ENCODE results near the gene HSD17B2. TPM values are rescaled to one million over a fixed set of nuclear protein-coding genes. Genes with fewer than 3 reads are reported as not detected.
A peak's percentile ranks its signal among the peaks of the same experiment; 100 is the strongest.

The HSD17B2 gene
- total RNA-seq, 1 donor from 2014 or later, result 0.29 TPM

GRCh38 chr16:82027629-82028064, 7.4 kb upstream of the HSD17B2 start:
- DNase-seq (ENCODE audit: low read depth), result no peak
- no peak for TF ChIP-seq CTCF (conservative IDR thresholded peaks at IDR 0.05; ENCODE audit: low read depth, low read length)
- H3K4me3 ChIP-seq (ENCODE audit: low read depth, low read length), result no peak overlapping the region

GRCh38 chr16:82031116-82032084, 3.7 kb upstream of the HSD17B2 start:
- TF ChIP-seq CTCF (conservative IDR thresholded peaks at IDR 0.05; ENCODE audit: low read depth, low read length), result peak; percentile 77
- DNase-seq (ENCODE audit: low read depth), result peak; percentile 37
- no peak overlapping the region for H3K4me3 ChIP-seq (ENCODE audit: low read depth, low read length)

- TF ChIP-seq CTCF (conservative IDR thresholded peaks at IDR 0.05; ENCODE audit: low read depth, low read length), result no peak
- H3K4me3 ChIP-seq (ENCODE audit: low read depth, low read length), result no peak overlapping the region
- DNase-seq (ENCODE audit: low read depth), result no peak
These were observed 2.0 kb upstream of the HSD17B2 start for GRCh38 chr16:82033006-82033405.

- no peak for TF ChIP-seq CTCF (conservative IDR thresholded peaks at IDR 0.05; ENCODE audit: low read depth, low read length)
- no peak for DNase-seq (ENCODE audit: low read depth)
- H3K4me3 ChIP-seq (ENCODE audit: low read depth, low read length), result no peak overlapping the region
These were observed 1.3 kb upstream of the HSD17B2 start for GRCh38 chr16:82033683-82034300.

GRCh38 chr16:82037251-82037650, 2.2 kb downstream of the HSD17B2 start:
- H3K4me3 ChIP-seq (ENCODE audit: low read depth, low read length), result no peak overlapping the region

GRCh38 chr16:82037666-82038065, 2.6 kb downstream of the HSD17B2 start:
- DNase-seq (ENCODE audit: low read depth), result no peak
- no peak for TF ChIP-seq CTCF (conservative IDR thresholded peaks at IDR 0.05; ENCODE audit: low read depth, low read length)
- no peak overlapping the region for H3K4me3 ChIP-seq (ENCODE audit: low read depth, low read length)

More at GRCh38 chr16:82037251-82037650, 2.2 kb downstream of the HSD17B2 start:
- no peak for TF ChIP-seq CTCF (conservative IDR thresholded peaks at IDR 0.05; ENCODE audit: low read depth, low read length)
- DNase-seq (ENCODE audit: low read depth), result no peak
